ENCODE data around the gene FAAP100.
A peak's percentile ranks its signal among the peaks of the same experiment; 100 is the strongest.

Gene FAAP100

GRCh38 chr17:81580481-81580880, 28.3 kb upstream of the FAAP100 start:
- DNase-seq (ENCODE audit: extremely low read depth, low read depth) = no peak

GRCh38 chr17:81579821-81580321, 27.7 kb upstream of the FAAP100 start:
- TF ChIP-seq CTCF (IDR thresholded peaks at IDR 0.05; ENCODE audit: low read depth, low read length) = no peak
- no peak for DNase-seq (ENCODE audit: extremely low read depth, low read depth)

More at GRCh38 chr17:81580481-81580880, 28.3 kb upstream of the FAAP100 start:
- no peak for TF ChIP-seq CTCF (IDR thresholded peaks at IDR 0.05; ENCODE audit: low read depth, low read length)

- no peak for DNase-seq (ENCODE audit: extremely low read depth, low read depth)
Observed at GRCh38 chr17:81579298-81579697, 27.1 kb upstream of the FAAP100 start.

GRCh38 chr17:81578561-81579225, 26.5 kb upstream of the FAAP100 start:
- TF ChIP-seq CTCF (IDR thresholded peaks at IDR 0.05; ENCODE audit: low read depth, low read length) = no peak
- DNase-seq (ENCODE audit: extremely low read depth, low read depth) = no peak

More at GRCh38 chr17:81579298-81579697, 27.1 kb upstream of the FAAP100 start:
- no peak for TF ChIP-seq CTCF (IDR thresholded peaks at IDR 0.05; ENCODE audit: low read depth, low read length)

- no peak for TF ChIP-seq CTCF (IDR thresholded peaks at IDR 0.05; ENCODE audit: low read depth, low read length)
- DNase-seq (ENCODE audit: extremely low read depth, low read depth) = no peak
Observed at GRCh38 chr17:81578038-81578441, 25.9 kb upstream of the FAAP100 start.

GRCh38 chr17:81577278-81578000, 25.3 kb upstream of the FAAP100 start:
- no peak for TF ChIP-seq CTCF (IDR thresholded peaks at IDR 0.05; ENCODE audit: low read depth, low read length)
- no peak for DNase-seq (ENCODE audit: extremely low read depth, low read depth)

- DNase-seq (ENCODE audit: extremely low read depth, low read depth) = no peak
- TF ChIP-seq CTCF (IDR thresholded peaks at IDR 0.05; ENCODE audit: low read depth, low read length) = peak; percentile 15
Observed at GRCh38 chr17:81576621-81577277, 24.6 kb upstream of the FAAP100 start.
